HepG2 (cell line): ENCODE measurements around the gene PRSS22. TPM values are rescaled to one million over a fixed set of nuclear protein-coding genes. Genes with fewer than 3 reads are reported as not detected.

Experiments used
- ARID3A ChIP-seq: IDR thresholded peaks from 2 replicates; pipeline ENCODE4 v1.6.1; 2012; ENCODE audit warnings: low read depth, low read length, improper control_type of control experiment
- ATRX ChIP-seq: sonication (generic); formaldehyde crosslinking; IDR thresholded peaks from 2 replicates; pipeline ENCODE4 v1.4.0; 2020; ENCODE audit warnings: missing genetic modification reagents, borderline replicate concordance
- CTCF ChIP-seq: sonication (generic); formaldehyde crosslinking; IDR thresholded peaks from 2 replicates; pipeline ENCODE4 v1.5.0; 2020; ENCODE audit warnings: mild to moderate bottlenecking, missing genetic modification reagents, moderate library complexity
- E2F1 ChIP-seq: sonication (generic); formaldehyde crosslinking; IDR thresholded peaks from 2 replicates; pipeline ENCODE4 v1.5.0; 2020; ENCODE audit warnings: missing genetic modification reagents
- HNF1A ChIP-seq, 2 experiments: sonication (generic) in 1 of 2; formaldehyde crosslinking in 1 of 2; IDR thresholded peaks; 2 replicates each; pipeline versions ENCODE4 v1.4.0 to v1.6.1; 2016 to 2020; ENCODE audit warnings: borderline replicate concordance in 1 of 2, low read depth in 1 of 2, mild to moderate bottlenecking in 1 of 2, missing genetic modification reagents in 1 of 2
- HOXD1 ChIP-seq: sonication (generic); formaldehyde crosslinking; IDR thresholded peaks from 2 replicates; pipeline ENCODE4 v1.5.0; 2020; ENCODE audit warnings: missing genetic modification reagents
- LCORL ChIP-seq, 2 experiments: fragments of 450-650 bp in 1 of 2; sonication (generic) in 1 of 2; formaldehyde crosslinking in 1 of 2; IDR thresholded peaks; 2 replicates each; pipeline versions ENCODE4 v1.5.0 to v1.6.1; 2017 to 2020; ENCODE audit warnings: antibody characterized with exemption in 1 of 2, missing genetic modification reagents in 1 of 2
- PBX2 ChIP-seq: IDR thresholded peaks from 2 replicates; pipeline ENCODE4 v1.6.1; 2016; ENCODE audit warnings: control low read depth
- RARG ChIP-seq: sonication (generic); formaldehyde crosslinking; IDR thresholded peaks from 2 replicates; pipeline ENCODE4 v1.4.0; 2020; ENCODE audit warnings: low read depth, mild to moderate bottlenecking, missing genetic modification reagents
- ZBTB39 ChIP-seq: sonication (generic); formaldehyde crosslinking; IDR thresholded peaks from 2 replicates; pipeline ENCODE4 v1.5.0; 2020; ENCODE audit warnings: missing genetic modification reagents
- ZBTB8A ChIP-seq: sonication (generic); formaldehyde crosslinking; IDR thresholded peaks from 2 replicates; pipeline ENCODE4 v1.4.0; 2020; ENCODE audit warnings: mild to moderate bottlenecking, low read depth, missing genetic modification reagents, borderline replicate concordance
- ZMYM2 ChIP-seq: sonication (generic); formaldehyde crosslinking; IDR thresholded peaks from 2 replicates; pipeline ENCODE4 v1.8.0; 2022; ENCODE audit warnings: mild to moderate bottlenecking, missing genetic modification reagents
- ZNF740 ChIP-seq: sonication (generic); formaldehyde crosslinking; IDR thresholded peaks from 2 replicates; pipeline ENCODE4 v1.4.0; 2020; ENCODE audit warnings: missing genetic modification reagents
- polyA plus RNA-seq, 8 experiments: library from polyadenylated mRNA; depleted of rRNA in 3 of 8; stranded (reverse) in 7 of 8; unstranded in 1 of 8; fragments of >200 nt; fragmentation: Illumina TruSeq in 4 of 8; extraction: Trizol in 4 of 8; gene quantifications; 2 replicates each; pipeline versions ENCODE4 v1.2.1 to v1.2.3, GENCODE V29; 2011 to 2016; ENCODE audit warnings: low read depth in 4 of 8, missing spikeins in 1 of 8, mixed read lengths in 1 of 8; ENCODE audit not compliant: insufficient read depth in 1 of 8
- total RNA-seq, 5 experiments: library from RNA; depleted of rRNA; stranded (reverse); fragments of >200 nt; fragmentation: Illumina TruSeq; extraction: Trizol; gene quantifications; 2 replicates each; pipeline ENCODE4 v1.2.3, GENCODE V29; 2016; ENCODE audit warnings: low read depth in 1 of 5

PRSS22 gene
- total and polyA plus RNA-seq, 2 of the 13 experiments (the other 11 are each of a cell fraction or from before 2014, with no cell fraction given) = 0.24 to 0.32 TPM

GRCh38 chr16:2905241-2905987 is 47.4 kb upstream of the PRSS22 start (continued):
- TF ChIP-seq HNF1A (IDR thresholded peaks at IDR 0.05; ENCODE audit: low read depth) (no peak), HNF1A (CRISPR knock-in tag; IDR thresholded peaks at IDR 0.05; ENCODE audit: borderline replicate concordance) (no peak), LCORL (IDR thresholded peaks at IDR 0.05) (no peak), LCORL (CRISPR knock-in tag; IDR thresholded peaks at IDR 0.05) (peak; percentile 75), RARG (CRISPR knock-in tag) (no peak), ZNF740 (no peak), E2F1 (CRISPR knock-in tag) (peak; percentile 83), ATRX (no peak), PBX2 (CRISPR knock-in tag) (no peak), ZBTB39 (0 out of 2 replicates have a peak, but pooled peaks have one; percentile 32), ARID3A (no peak), HOXD1 (CRISPR knock-in tag) (peak; percentile 81; the same call in 1 of the 2 replicates), ZBTB8A (CRISPR knock-in tag) (no peak), CTCF (CRISPR knock-in tag) (no peak), ZMYM2 (CRISPR knock-in tag) (no peak)
